Heart left ventricle (tissue), 16 donors: ENCODE results near the gene NDST1. TPM values are rescaled to one million over a fixed set of nuclear protein-coding genes. Genes with fewer than 3 reads are reported as not detected.

Source experiments
- ATAC-seq, 4 donors: fragments of 200-7000 bp; cut with Tn5 transposase; one replicate each; pipeline ENCODE4 v1.9.1; 2020 to 2022; ENCODE audit warnings: moderate library complexity in 4 of 4, mild to moderate bottlenecking in 3 of 4, moderate number of reproducible peaks in 1 of 4
- DNase-seq, 5 donors: peaks; one replicate each; pipeline ENCODE4 v3.0.0-alpha.2; 2020
- H3K27ac ChIP-seq, 12 donors: fragments of 200-600 bp; sonication (generic) in 4 of 12; one replicate each; pipeline versions ENCODE4 v1.5.0 to v1.8.0; 2016 to 2022; ENCODE audit warnings: mild to moderate bottlenecking in 2 of 12
- H3K27me3 ChIP-seq, 9 donors: fragments of 200-600 bp; sonication (generic) in 2 of 9; one replicate each; pipeline versions ENCODE4 v1.5.1 to v1.8.0; 2016 to 2022; ENCODE audit warnings: mild to moderate bottlenecking in 3 of 9
- H3K36me3 ChIP-seq, 9 donors: fragments of 200-600 bp; sonication (generic) in 2 of 9; one replicate each; pipeline versions ENCODE4 v1.5.0 to v1.8.0; 2018 to 2022; ENCODE audit warnings: mild to moderate bottlenecking in 2 of 9
- H3K4me1 ChIP-seq, 12 donors: fragments of 200-600 bp; sonication (generic) in 4 of 12; one replicate each; pipeline versions ENCODE4 v1.5.0 to v1.8.0; 2016 to 2022; ENCODE audit warnings: mild to moderate bottlenecking in 3 of 12
- H3K4me3 ChIP-seq, 12 donors: fragments of 200-600 bp; sonication (generic) in 4 of 12; one replicate each; pipeline versions ENCODE4 v1.5.0 to v1.8.0; 2017 to 2022; ENCODE audit warnings: mild to moderate bottlenecking in 9 of 12, moderate library complexity in 4 of 12
- H3K9me3 ChIP-seq, 12 donors: fragments of 200-600 bp; sonication (generic) in 4 of 12; one replicate each; pipeline versions ENCODE4 v1.5.0 to v1.8.0; 2016 to 2022; ENCODE audit warnings: mild to moderate bottlenecking in 1 of 12
- POLR2A ChIP-seq, 2 donors: fragments of 450-650 bp; IDR thresholded peaks; one replicate each; pipeline ENCODE4 v1.6.1; 2017; ENCODE audit warnings: antibody characterized with exemption in 2 of 2, mild to moderate bottlenecking in 2 of 2, moderate library complexity in 2 of 2
- WGBS, 4 donors: extraction: QIAGEN DNeasy Blood & Tissue Kit in 2 of 4; methylation state at CpG; one replicate each; pipeline versions ENCODE4 v1.1.5 to v1.1.7; 2013 to 2018; 5-methylcytosine and 5-hydroxymethylcytosine counted together
- intact Hi-C, 10 donors: fragments of 100-400 bp; cut with DNase I; formaldehyde crosslinking; loops; one replicate each; pipeline versions ENCODE4 v1.11.1 to v1.14.2; 2022
- polyA plus RNA-seq, 2 donors: library from polyadenylated mRNA; stranded (reverse); fragments of 200-250 nt; gene quantifications; one replicate each; pipeline ENCODE4 v1.2.3, GENCODE V29; 2013
- total RNA-seq, 9 donors: library from RNA; depleted of rRNA in 2 of 9; stranded (reverse); fragments of >200 nt in 2 of 9; fragmentation: NEBNext Ultra II Directional in 3 of 9; extraction: Animal tissue kit (Norgen Biotek cat#: 25700) in 3 of 9; gene quantifications; one replicate each; pipeline versions ENCODE4 v1.1.0 to v1.2.4, GENCODE V29; 2016 to 2023
- TF ChIP-seq, protein P1 (sequence below), 12 donors: fragments of 200-600 bp; sonication (generic) in 4 of 12; IDR thresholded peaks; one replicate each; pipeline versions ENCODE4 v1.5.0 to v1.8.0; 2018 to 2022; ENCODE audit warnings: antibody characterized with exemption in 12 of 12, mild to moderate bottlenecking in 5 of 12
- donor health status: ischemic (EF 13 %, LVEDD 7.1; RV severe dilation, severe dysfunction).
- donor health status: healthy with polysubstance abuse.
- donor health status: DM: no; HTN: yes; CAD: no.
- donor health status: DM: no; HTN: no; CAD: no.
- donor health status: ischemic (EF 25% LVEDD 6.9; RV normal size, moderate dysfunction).
- donor health status: ischemic (EF 25% LVEDD 5.7; RV mildly dilated, moderate dysfunction).
- donor health status: healthy.
- donor health status: DM: yes; HTN: yes; CAD: no.
- donor health status: ischemic (EF 35%, LVEDD 5.7; RV mildly dilated, moderate dysfunction).
- donor health status: nonischemic (EF 11% LVEDD 7.7; RV severe dilation, severe dysfunction).
- donor health status: DM: yes; HTN: yes; CAD: no.
- donor health status: PGD.
- donor health status: ischemic (EF 29% LVEDD 5.4; RV normal size, mild dysfunction).
- donor health status: nonischemic (EF 23%, LVEDD 6.1; RV moderate dilation, normal function).

The NDST1 gene
- total and polyA plus RNA-seq, 11 donors = 32.1 to 156 (median 68.5) TPM

DNA sequence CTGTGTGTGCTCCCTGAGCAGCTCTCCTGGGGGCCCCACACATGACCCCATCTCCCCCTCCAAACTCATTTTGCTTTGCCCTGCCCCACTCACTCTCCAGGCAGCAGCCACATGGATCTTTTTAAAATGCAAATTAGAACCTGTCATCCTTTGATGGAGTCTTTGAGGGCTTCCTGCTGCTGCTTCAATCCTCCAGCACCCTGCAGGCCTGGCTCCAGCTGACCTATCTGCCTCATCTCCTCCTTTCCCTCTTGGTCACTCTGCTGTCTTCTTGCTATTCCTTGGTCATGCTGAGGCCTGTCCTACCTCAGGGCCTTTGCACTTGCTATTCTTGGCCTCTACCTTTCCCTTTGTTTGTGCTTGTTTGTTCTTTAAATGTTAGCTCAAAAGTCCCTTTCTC is 17.9 kb downstream of the NDST1 start:
- Histone ChIP-seq H3K27me3 (no peaks in the 10 kb centered on the region), H3K4me1 (peaks cover 16 to 86% (median 63%) of the 10 kb centered on the region in 12 donors), H3K4me3 (no peak overlapping the region), H3K27ac (peak overlapping the region in 8 of 12 donors; percentile 12 to 89 (median 60)), H3K9me3 (no peaks in the 10 kb centered on the region), H3K36me3 (peaks cover 0 to 46% (median 27%) of the 10 kb centered on the region in 9 donors)
- ATAC-seq (no peak), DNase-seq (peak in 2 of 5 donors; percentile 14 to 43)
- no peak for TF ChIP-seq POLR2A (IDR thresholded peaks at IDR 0.05)
- TF ChIP-seq, protein P1, sequence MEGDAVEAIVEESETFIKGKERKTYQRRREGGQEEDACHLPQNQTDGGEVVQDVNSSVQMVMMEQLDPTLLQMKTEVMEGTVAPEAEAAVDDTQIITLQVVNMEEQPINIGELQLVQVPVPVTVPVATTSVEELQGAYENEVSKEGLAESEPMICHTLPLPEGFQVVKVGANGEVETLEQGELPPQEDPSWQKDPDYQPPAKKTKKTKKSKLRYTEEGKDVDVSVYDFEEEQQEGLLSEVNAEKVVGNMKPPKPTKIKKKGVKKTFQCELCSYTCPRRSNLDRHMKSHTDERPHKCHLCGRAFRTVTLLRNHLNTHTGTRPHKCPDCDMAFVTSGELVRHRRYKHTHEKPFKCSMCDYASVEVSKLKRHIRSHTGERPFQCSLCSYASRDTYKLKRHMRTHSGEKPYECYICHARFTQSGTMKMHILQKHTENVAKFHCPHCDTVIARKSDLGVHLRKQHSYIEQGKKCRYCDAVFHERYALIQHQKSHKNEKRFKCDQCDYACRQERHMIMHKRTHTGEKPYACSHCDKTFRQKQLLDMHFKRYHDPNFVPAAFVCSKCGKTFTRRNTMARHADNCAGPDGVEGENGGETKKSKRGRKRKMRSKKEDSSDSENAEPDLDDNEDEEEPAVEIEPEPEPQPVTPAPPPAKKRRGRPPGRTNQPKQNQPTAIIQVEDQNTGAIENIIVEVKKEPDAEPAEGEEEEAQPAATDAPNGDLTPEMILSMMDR (IDR thresholded peaks at IDR 0.05) = no peak
- intact Hi-C loops = loop anchor here in 1 of 10 donors (2.0 kb wide), 1 partner anchor 67 kb away; no protein-coding TSS in a partner anchor

DNA sequence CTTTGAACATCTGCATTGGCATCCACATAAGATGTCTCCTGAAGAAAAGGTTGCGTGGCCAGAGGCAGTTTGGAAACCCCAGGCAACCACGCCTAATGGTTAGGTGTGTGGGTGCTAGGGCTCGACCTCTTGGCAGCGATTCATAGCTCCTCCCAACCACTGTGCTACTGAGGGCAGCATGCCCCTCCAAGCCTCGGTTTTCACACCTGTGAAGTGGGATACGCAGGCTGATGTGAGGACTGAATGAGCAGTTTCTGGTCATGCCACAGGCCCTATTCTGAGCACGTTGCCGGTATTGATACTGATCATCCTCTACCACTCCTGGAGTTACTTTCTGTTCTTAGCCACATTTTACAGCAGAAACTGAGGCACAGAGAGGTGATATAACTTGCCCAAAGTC is 19.1 kb downstream of the NDST1 start:
- ATAC-seq (no peak), DNase-seq (peak in 1 of 5 donors; percentile 23)
- 90 to 93% (median 92%) methylated on average over 7 to 8 of the region's 8 CpGs for WGBS, 4 donors
- H3K36me3 ChIP-seq = peaks cover 0 to 42% (median 20%) of the 10 kb centered on the region in 9 donors
- intact Hi-C loops = no loop called here
- TF ChIP-seq POLR2A (IDR thresholded peaks at IDR 0.05) = no peak
- TF ChIP-seq, protein P1 (IDR thresholded peaks at IDR 0.05) = no peak
- H3K9me3 ChIP-seq = no peaks in the 10 kb centered on the region
- peak overlapping the region in 7 of 12 donors; percentile 25 to 89 (median 56) for H3K27ac ChIP-seq
- H3K4me3 ChIP-seq = no peak overlapping the region
- no peaks in the 10 kb centered on the region for H3K27me3 ChIP-seq
- H3K4me1 ChIP-seq = peaks cover 16 to 83% (median 51%) of the 10 kb centered on the region in 12 donors

DNA sequence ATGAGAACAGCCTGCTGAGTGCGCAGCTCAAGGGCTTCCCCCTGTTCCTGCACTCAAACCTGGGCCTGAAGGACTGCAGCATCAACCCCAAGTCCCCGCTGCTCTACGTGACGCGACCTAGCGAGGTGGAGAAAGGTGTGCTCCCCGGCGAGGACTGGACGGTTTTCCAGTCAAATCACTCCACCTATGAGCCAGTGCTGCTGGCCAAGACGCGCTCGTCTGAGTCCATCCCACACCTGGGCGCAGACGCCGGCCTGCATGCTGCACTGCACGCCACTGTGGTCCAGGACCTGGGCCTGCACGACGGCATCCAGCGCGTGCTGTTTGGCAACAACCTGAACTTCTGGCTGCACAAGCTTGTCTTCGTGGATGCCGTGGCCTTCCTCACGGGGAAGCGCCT is 19.9 kb downstream of the NDST1 start:
- Histone ChIP-seq H3K36me3 (peaks cover 0 to 50% (median 25%) of the 10 kb centered on the region in 9 donors), H3K4me3 (no peak overlapping the region), H3K4me1 (peaks cover 16 to 83% (median 47%) of the 10 kb centered on the region in 12 donors), H3K27ac (no peak overlapping the region), H3K9me3 (no peaks in the 10 kb centered on the region), H3K27me3 (no peaks in the 10 kb centered on the region)
- ATAC-seq = no peak
- 93 to 95% (median 93%) methylated on average over 24 of the region's 24 CpGs for WGBS, 4 donors
- intact Hi-C loops = no loop called here
- DNase-seq = peak in 2 of 5 donors; percentile 13 to 61
- TF ChIP-seq, protein P1 (IDR thresholded peaks at IDR 0.05) = no peak
- no peak for TF ChIP-seq POLR2A (IDR thresholded peaks at IDR 0.05)

DNA sequence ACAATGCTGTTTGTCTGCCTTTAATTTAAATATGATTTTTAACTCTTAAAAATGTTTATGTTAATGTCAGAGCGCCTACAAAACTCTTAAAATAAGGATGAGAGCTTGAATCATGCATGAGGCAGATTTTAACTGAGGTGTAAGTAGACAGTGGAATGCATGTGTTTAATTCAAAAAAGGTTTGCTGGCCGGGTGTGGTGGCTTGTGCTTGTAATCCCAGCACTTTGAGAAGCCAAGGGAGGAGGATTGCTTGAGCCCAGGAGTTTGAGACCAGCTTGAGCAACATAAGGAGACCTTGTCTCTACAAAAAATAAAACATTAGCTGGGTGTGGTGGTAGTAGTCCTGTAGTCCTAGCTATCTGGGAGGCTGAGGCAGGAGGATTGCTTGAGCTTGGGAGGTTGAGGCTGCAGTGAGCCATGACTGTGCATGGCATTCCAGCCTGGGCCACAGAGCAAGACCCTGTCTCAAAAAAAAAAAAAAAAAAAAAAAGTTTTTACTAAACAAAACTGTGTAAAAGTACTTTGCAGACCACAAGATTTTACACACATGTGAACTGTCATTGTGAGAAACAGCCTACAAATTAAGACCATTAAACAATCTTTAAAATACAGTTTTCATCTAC is 21.1 kb downstream of the NDST1 start:
- TF ChIP-seq, protein P1 (IDR thresholded peaks at IDR 0.05) = no peak
- TF ChIP-seq POLR2A (IDR thresholded peaks at IDR 0.05) = no peak
- Histone ChIP-seq H3K9me3 (no peaks in the 10 kb centered on the region), H3K4me3 (no peak overlapping the region), H3K36me3 (peaks cover 0 to 62% (median 37%) of the 10 kb centered on the region in 9 donors), H3K27me3 (no peaks in the 10 kb centered on the region), H3K4me1 (peaks cover 6 to 78% (median 43%) of the 10 kb centered on the region in 12 donors), H3K27ac (no peak overlapping the region)
- WGBS, 4 donors = 71 to 88% (median 80%) methylated on average over 2 of the region's 2 CpGs
- intact Hi-C loops = no loop called here
- no peak for DNase-seq
- no peak for ATAC-seq
